T-helper 1 cell (primary cell): Measurements from ENCODE around the gene GREB1L.
"Not testable (repeated sequence)": the region's sequence is repeated elsewhere in the genome, so short reads cannot be mapped to it uniquely, and the experiment has no call there.

Experiments
- DNase-seq, 5 donors: peaks; one replicate each; pipeline ENCODE4 v3.0.0-alpha.2; 2012 to 2020

The GREB1L gene

GRCh38 chr18:21369597-21369996, 127.6 kb downstream of the GREB1L start:
- not testable (repeated sequence) for DNase-seq

- no peak for DNase-seq
Measured at GRCh38 chr18:21383031-21383430, 141.0 kb downstream of the GREB1L start.

- DNase-seq: no peak
Measured at GRCh38 chr18:21386523-21387240, 144.7 kb downstream of the GREB1L start.

- DNase-seq: no peak
Measured at GRCh38 chr18:21387886-21388285, 145.9 kb downstream of the GREB1L start.

GRCh38 chr18:21389283-21389682, 147.3 kb downstream of the GREB1L start:
- DNase-seq: no peak

GRCh38 chr18:21389903-21390302, 147.9 kb downstream of the GREB1L start:
- no peak for DNase-seq

GRCh38 chr18:21391074-21391673, 149.1 kb downstream of the GREB1L start:
- no peak for DNase-seq

GRCh38 chr18:21393986-21394385, 152.0 kb downstream of the GREB1L start:
- no peak for DNase-seq

- DNase-seq: no peak
Measured at GRCh38 chr18:21398121-21398520, 156.1 kb downstream of the GREB1L start.

- no peak for DNase-seq
Measured at GRCh38 chr18:21402272-21402671, 160.2 kb downstream of the GREB1L start.

- DNase-seq: no peak
Measured at GRCh38 chr18:21404426-21404825, 162.4 kb downstream of the GREB1L start.

GRCh38 chr18:21406116-21406515, 164.1 kb downstream of the GREB1L start:
- no peak for DNase-seq

- no peak for DNase-seq
Measured at GRCh38 chr18:21408681-21409080, 166.6 kb downstream of the GREB1L start.

- no peak for DNase-seq
Measured at GRCh38 chr18:21433436-21433835, 191.4 kb downstream of the GREB1L start.

GRCh38 chr18:21439431-21439846, 197.4 kb downstream of the GREB1L start:
- no peak for DNase-seq

- no peak for DNase-seq
Measured at GRCh38 chr18:21441670-21442069, 199.6 kb downstream of the GREB1L start.

GRCh38 chr18:21443776-21444464, 201.9 kb downstream of the GREB1L start:
- DNase-seq: no peak

GRCh38 chr18:21444465-21445212, 202.6 kb downstream of the GREB1L start:
- peak in 1 of 5 donors; percentile 21 for DNase-seq

GRCh38 chr18:21448299-21448698, 206.3 kb downstream of the GREB1L start:
- no peak for DNase-seq

GRCh38 chr18:21449367-21450290, 207.6 kb downstream of the GREB1L start:
- no peak for DNase-seq

- no peak for DNase-seq
Measured at GRCh38 chr18:21450503-21450902, 208.5 kb downstream of the GREB1L start.

- no peak for DNase-seq
Measured at GRCh38 chr18:21450913-21451312, 208.9 kb downstream of the GREB1L start.
